ENCODE measurements around the gene CREB5. TPM values are rescaled to one million over a fixed set of nuclear protein-coding genes. Genes with fewer than 3 reads are reported as not detected.

The CREB5 gene
- total RNA-seq, 1 experiment from 2014 or later, result 0.49 TPM

DNA sequence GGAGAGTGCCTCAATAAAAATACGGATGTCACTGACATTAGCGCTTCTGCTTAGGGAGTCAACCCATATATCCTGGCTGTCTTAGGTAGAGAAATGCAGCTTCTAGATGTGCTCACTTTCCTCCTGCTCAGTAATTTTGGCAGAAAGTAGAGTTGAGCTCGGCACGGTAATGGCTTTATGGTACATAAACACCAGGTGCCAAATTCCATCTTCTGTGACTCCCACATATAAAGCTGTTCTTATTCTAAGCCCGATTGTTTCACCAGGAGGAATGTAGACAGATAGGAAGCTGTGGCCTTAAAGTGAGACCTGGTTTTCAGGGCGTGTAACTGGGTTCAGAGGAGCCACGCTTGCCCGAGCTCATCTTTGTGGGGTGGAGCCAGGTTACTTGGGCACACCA lies 143.7 kb downstream of the CREB5 start:
- peaks cover 91% of the 10 kb centered on the region for H3K27me3 ChIP-seq (ENCODE audit: insufficient read depth, low read length)
- DNase-seq (ENCODE audit: low read depth, low spot score), result no peak
- H3K9ac ChIP-seq (ENCODE audit: low read length), result no peak overlapping the region
- H3K36me3 ChIP-seq (ENCODE audit: control insufficient read depth in 1 of 2, insufficient read depth in 2 of 2, low read length in 2 of 2), result no peaks in the 10 kb centered on the region
- no peaks in the 10 kb centered on the region for H4K20me1 ChIP-seq (ENCODE audit: insufficient read depth)
- no peaks in the 10 kb centered on the region for H3K79me2 ChIP-seq (ENCODE audit: insufficient read depth, low read length)
- ATAC-seq, result no peak
- CTCF ChIA-PET, result interaction anchor here (0.7 kb wide), 1 partner anchor 20 kb away, joined by 3 read pairs; no protein-coding TSS in a partner anchor
- BruUV-seq (replicated peaks), result no TSS peak
- intact Hi-C loops (cut with micrococcal nuclease), result no loop called here
- H3K4me2 ChIP-seq (ENCODE audit: low read length), result no peak overlapping the region
- no peak for TF ChIP-seq SP1 (IDR thresholded peaks at IDR 0.05; ENCODE audit: low read depth)
- no peaks in the 10 kb centered on the region for H3K4me1 ChIP-seq (ENCODE audit: control insufficient read depth in 1 of 2, insufficient read depth in 2 of 2, low read length in 2 of 2)
- H3K4me3 ChIP-seq (replicated peaks in 1 of 2; ENCODE audit: low read depth in 1 of 2, low read length in 2 of 2), result no peak overlapping the region
- H3K9me3 ChIP-seq (ENCODE audit: control insufficient read depth in 1 of 2, insufficient read depth in 1 of 2, low read depth in 1 of 2, low read length in 2 of 2), result no peaks in the 10 kb centered on the region
- RAD21 ChIA-PET (ENCODE audit: low non-redundant PET in 1 of 2, low total read pairs in 2 of 2, uncharacterized antibody in 2 of 2, unreplicated experiment in 2 of 2), result no interaction called here
- POLR2A ChIA-PET, result no interaction called here
- H2AFZ ChIP-seq (ENCODE audit: low read depth, low read length, poor library complexity, severe bottlenecking), result no peak overlapping the region
- no peaks in the 10 kb centered on the region for H3K9me2 ChIP-seq (ENCODE audit: insufficient read depth)
- H3K27ac ChIP-seq (ENCODE audit: low read depth, low read length), result no peak overlapping the region

DNA sequence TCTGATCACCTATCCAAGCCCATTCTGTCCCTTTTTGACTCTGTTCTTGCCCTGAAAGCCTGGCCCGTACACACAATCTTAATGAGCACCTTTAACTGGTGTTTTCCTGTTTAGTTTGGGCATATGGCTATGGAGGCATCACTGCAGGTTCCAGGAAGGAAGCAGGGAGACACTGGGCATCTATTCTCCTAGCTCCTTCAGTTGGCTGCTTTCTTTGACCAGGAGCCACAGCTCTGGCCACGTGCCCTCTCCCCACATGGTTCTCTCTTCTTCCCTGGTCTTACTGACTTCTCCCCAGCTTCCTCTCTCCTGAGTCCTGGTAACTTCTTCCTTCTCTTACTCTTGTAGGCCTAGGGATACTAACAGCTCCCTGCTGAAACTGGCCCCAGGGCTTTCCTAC lies 144.4 kb downstream of the CREB5 start:
- intact Hi-C loops (cut with micrococcal nuclease), result no loop called here
- H3K9me3 ChIP-seq (ENCODE audit: control insufficient read depth in 1 of 2, insufficient read depth in 1 of 2, low read depth in 1 of 2, low read length in 2 of 2), result no peaks in the 10 kb centered on the region
- no peak for DNase-seq (ENCODE audit: low read depth, low spot score)
- BruUV-seq (replicated peaks), result no TSS peak
- no peak for TF ChIP-seq CTCF (IDR thresholded peaks at IDR 0.05 in 2 of 3, conservative IDR thresholded peaks at IDR 0.05 in 1 of 3; ENCODE audit: borderline replicate concordance in 1 of 3, insufficient read depth in 1 of 3, low read depth in 2 of 3, low read length in 2 of 3)
- TF ChIP-seq EGR1 (IDR thresholded peaks at IDR 0.05; ENCODE audit: low read depth), result no peak
- no peak for TF ChIP-seq ELF1 (IDR thresholded peaks at IDR 0.05; ENCODE audit: borderline replicate concordance, low read depth)
- TF ChIP-seq POLR2AphosphoS5 (IDR thresholded peaks at IDR 0.05; ENCODE audit: low read depth, low read length), result no peak
- no peak for TF ChIP-seq SP1 (IDR thresholded peaks at IDR 0.05; ENCODE audit: low read depth)
- no peak for TF ChIP-seq TCF7L2 (IDR thresholded peaks at IDR 0.05; ENCODE audit: borderline replicate concordance, extremely low read depth, insufficient read depth, insufficient read length)
- no peak for TF ChIP-seq RAD21 (IDR thresholded peaks at IDR 0.05; ENCODE audit: low read depth)
- no peak for TF ChIP-seq JUND (IDR thresholded peaks at IDR 0.05)
- TF ChIP-seq, protein P1, sequence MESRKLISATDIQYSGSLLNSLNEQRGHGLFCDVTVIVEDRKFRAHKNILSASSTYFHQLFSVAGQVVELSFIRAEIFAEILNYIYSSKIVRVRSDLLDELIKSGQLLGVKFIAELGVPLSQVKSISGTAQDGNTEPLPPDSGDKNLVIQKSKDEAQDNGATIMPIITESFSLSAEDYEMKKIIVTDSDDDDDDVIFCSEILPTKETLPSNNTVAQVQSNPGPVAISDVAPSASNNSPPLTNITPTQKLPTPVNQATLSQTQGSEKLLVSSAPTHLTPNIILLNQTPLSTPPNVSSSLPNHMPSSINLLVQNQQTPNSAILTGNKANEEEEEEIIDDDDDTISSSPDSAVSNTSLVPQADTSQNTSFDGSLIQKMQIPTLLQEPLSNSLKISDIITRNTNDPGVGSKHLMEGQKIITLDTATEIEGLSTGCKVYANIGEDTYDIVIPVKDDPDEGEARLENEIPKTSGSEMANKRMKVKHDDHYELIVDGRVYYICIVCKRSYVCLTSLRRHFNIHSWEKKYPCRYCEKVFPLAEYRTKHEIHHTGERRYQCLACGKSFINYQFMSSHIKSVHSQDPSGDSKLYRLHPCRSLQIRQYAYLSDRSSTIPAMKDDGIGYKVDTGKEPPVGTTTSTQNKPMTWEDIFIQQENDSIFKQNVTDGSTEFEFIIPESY (IDR thresholded peaks at IDR 0.05; ENCODE audit: extremely low read depth, insufficient replicate concordance, low read length), result no peak
- CTCF ChIA-PET, result interaction anchor here (0.7 kb wide), 1 partner anchor 20 kb away, joined by 3 read pairs; no protein-coding TSS in a partner anchor
- H2AFZ ChIP-seq (ENCODE audit: low read depth, low read length, poor library complexity, severe bottlenecking), result no peak overlapping the region
- H3K4me2 ChIP-seq (ENCODE audit: low read length), result no peak overlapping the region
- H4K20me1 ChIP-seq (ENCODE audit: insufficient read depth), result no peaks in the 10 kb centered on the region
- no peaks in the 10 kb centered on the region for H3K79me2 ChIP-seq (ENCODE audit: insufficient read depth, low read length)
- H3K27ac ChIP-seq (ENCODE audit: low read depth, low read length), result no peak overlapping the region
- peaks cover 87% of the 10 kb centered on the region for H3K27me3 ChIP-seq (ENCODE audit: insufficient read depth, low read length)
- no peaks in the 10 kb centered on the region for H3K36me3 ChIP-seq (ENCODE audit: control insufficient read depth in 1 of 2, insufficient read depth in 2 of 2, low read length in 2 of 2)
- H3K9me2 ChIP-seq (ENCODE audit: insufficient read depth), result no peaks in the 10 kb centered on the region
- no peak overlapping the region for H3K9ac ChIP-seq (ENCODE audit: low read length)
- POLR2A ChIA-PET, result no interaction called here
- ATAC-seq, result no peak
- no peaks in the 10 kb centered on the region for H3K4me1 ChIP-seq (ENCODE audit: control insufficient read depth in 1 of 2, insufficient read depth in 2 of 2, low read length in 2 of 2)
- RAD21 ChIA-PET (ENCODE audit: low non-redundant PET in 1 of 2, low total read pairs in 2 of 2, uncharacterized antibody in 2 of 2, unreplicated experiment in 2 of 2), result no interaction called here
- H3K4me3 ChIP-seq (replicated peaks in 1 of 2; ENCODE audit: low read depth in 1 of 2, low read length in 2 of 2), result no peak overlapping the region
